Stimulated activated memory B cell treated with anti-CD40 and anti-IgM and Interleukin-4, amounts not matched to agents 10 μg/mL and 1 μg/mL and 100 μg/mL, for 72 hours (primary cell): ENCODE results near the gene LHPP.

Experiments
- ATAC-seq: fragments of 150-1000 bp; cut with Tn5 transposase; 2 replicates; pipeline ENCODE4 v1.10.0; 2021
- H3K27ac Mint-ChIP-seq: one replicate; pipeline ENCODE4 v1.8.0; 2022; ENCODE audit warnings: mild to moderate bottlenecking, mixed read lengths
- H3K27me3 Mint-ChIP-seq: one replicate; pipeline ENCODE4 v1.8.0; 2022; ENCODE audit warnings: mixed read lengths
- H3K36me3 Mint-ChIP-seq: one replicate; pipeline ENCODE4 v1.8.0; 2022; ENCODE audit warnings: mixed read lengths
- H3K4me1 Mint-ChIP-seq: one replicate; pipeline ENCODE4 v1.8.0; 2022; ENCODE audit warnings: mixed read lengths
- H3K4me3 Mint-ChIP-seq: one replicate; pipeline ENCODE4 v1.8.0; 2022; ENCODE audit warnings: mild to moderate bottlenecking, moderate library complexity, mixed read lengths
- H3K9me3 Mint-ChIP-seq: one replicate; pipeline ENCODE4 v1.8.0; 2022; ENCODE audit warnings: mixed read lengths

Gene LHPP

GRCh38 chr10:124595143-124595883, 133.7 kb downstream of the LHPP start:
- H3K4me3 Mint-ChIP-seq: no peak overlapping the region
- H3K27me3 Mint-ChIP-seq: no peaks in the 10 kb centered on the region
- H3K4me1 Mint-ChIP-seq: peaks cover 59% of the 10 kb centered on the region
- H3K36me3 Mint-ChIP-seq: peaks cover 10% of the 10 kb centered on the region
- no peak for ATAC-seq
- H3K9me3 Mint-ChIP-seq: peaks cover 10% of the 10 kb centered on the region
- H3K27ac Mint-ChIP-seq: peak overlapping the region; percentile 6

GRCh38 chr10:124596116-124596785, 134.6 kb downstream of the LHPP start:
- peaks cover 10% of the 10 kb centered on the region for H3K9me3 Mint-ChIP-seq
- H3K27ac Mint-ChIP-seq: peak overlapping the region; percentile 97
- no peak for ATAC-seq
- no peaks in the 10 kb centered on the region for H3K27me3 Mint-ChIP-seq
- no peak overlapping the region for H3K4me3 Mint-ChIP-seq
- peaks cover 68% of the 10 kb centered on the region for H3K4me1 Mint-ChIP-seq
- H3K36me3 Mint-ChIP-seq: peaks cover 10% of the 10 kb centered on the region

GRCh38 chr10:124596962-124597845, 135.6 kb downstream of the LHPP start:
- ATAC-seq: no peak
- Mint-ChIP-seq H3K9me3 (peaks cover 6% of the 10 kb centered on the region), H3K36me3 (peaks cover 10% of the 10 kb centered on the region), H3K4me3 (no peak overlapping the region), H3K27ac (peak overlapping the region; percentile 97), H3K27me3 (no peaks in the 10 kb centered on the region), H3K4me1 (peaks cover 70% of the 10 kb centered on the region)

GRCh38 chr10:124597846-124598165, 136.2 kb downstream of the LHPP start:
- H3K4me3 Mint-ChIP-seq: no peak overlapping the region
- peak overlapping the region; percentile 97 for H3K27ac Mint-ChIP-seq
- ATAC-seq: no peak
- H3K9me3 Mint-ChIP-seq: peaks cover 6% of the 10 kb centered on the region
- peaks cover 70% of the 10 kb centered on the region for H3K4me1 Mint-ChIP-seq
- H3K27me3 Mint-ChIP-seq: no peaks in the 10 kb centered on the region
- peaks cover 10% of the 10 kb centered on the region for H3K36me3 Mint-ChIP-seq

- no peak for ATAC-seq
- H3K9me3 Mint-ChIP-seq: peaks cover 6% of the 10 kb centered on the region
- H3K27ac Mint-ChIP-seq: peak overlapping the region; percentile 97
- no peaks in the 10 kb centered on the region for H3K27me3 Mint-ChIP-seq
- H3K4me1 Mint-ChIP-seq: peaks cover 71% of the 10 kb centered on the region
- H3K4me3 Mint-ChIP-seq: no peak overlapping the region
- H3K36me3 Mint-ChIP-seq: peaks cover 10% of the 10 kb centered on the region
These were observed 136.6 kb downstream of the LHPP start for GRCh38 chr10:124598196-124598595.

- peak overlapping the region; percentile 97 for H3K27ac Mint-ChIP-seq
- peaks cover 6% of the 10 kb centered on the region for H3K9me3 Mint-ChIP-seq
- ATAC-seq: no peak
- peaks cover 10% of the 10 kb centered on the region for H3K36me3 Mint-ChIP-seq
- H3K4me1 Mint-ChIP-seq: peaks cover 75% of the 10 kb centered on the region
- H3K27me3 Mint-ChIP-seq: no peaks in the 10 kb centered on the region
- no peak overlapping the region for H3K4me3 Mint-ChIP-seq
These were observed 137.4 kb downstream of the LHPP start for GRCh38 chr10:124598773-124599587.

GRCh38 chr10:124599588-124600050, 138.0 kb downstream of the LHPP start:
- Mint-ChIP-seq H3K4me3 (no peak overlapping the region), H3K9me3 (peaks cover 6% of the 10 kb centered on the region), H3K27ac (peak overlapping the region; percentile 97), H3K4me1 (peaks cover 81% of the 10 kb centered on the region), H3K27me3 (no peaks in the 10 kb centered on the region), H3K36me3 (peaks cover 10% of the 10 kb centered on the region)
- ATAC-seq: no peak

GRCh38 chr10:124600051-124600880, 138.6 kb downstream of the LHPP start:
- Mint-ChIP-seq H3K9me3 (peaks cover 6% of the 10 kb centered on the region), H3K27ac (peak overlapping the region; percentile 97), H3K4me1 (peaks cover 87% of the 10 kb centered on the region), H3K36me3 (peaks cover 10% of the 10 kb centered on the region), H3K27me3 (no peaks in the 10 kb centered on the region), H3K4me3 (no peak overlapping the region)
- ATAC-seq: no peak

GRCh38 chr10:124601016-124601415, 139.4 kb downstream of the LHPP start:
- peak; percentile 34 for ATAC-seq
- H3K4me1 Mint-ChIP-seq: peaks cover 86% of the 10 kb centered on the region
- H3K36me3 Mint-ChIP-seq: peaks cover 10% of the 10 kb centered on the region

GRCh38 chr10:124601431-124602120, 140.0 kb downstream of the LHPP start:
- Mint-ChIP-seq H3K4me3 (peak overlapping the region; percentile 67), H3K27ac (peak overlapping the region; percentile 97)
- peak; percentile 93 for ATAC-seq

More at GRCh38 chr10:124601016-124601415, 139.4 kb downstream of the LHPP start:
- peak overlapping the region; percentile 67 for H3K4me3 Mint-ChIP-seq
- peaks cover 6% of the 10 kb centered on the region for H3K9me3 Mint-ChIP-seq
- H3K27me3 Mint-ChIP-seq: no peaks in the 10 kb centered on the region
- peak overlapping the region; percentile 97 for H3K27ac Mint-ChIP-seq

GRCh38 chr10:124602121-124602561, 140.5 kb downstream of the LHPP start:
- H3K4me3 Mint-ChIP-seq: peak overlapping the region; percentile 67
- no peaks in the 10 kb centered on the region for H3K27me3 Mint-ChIP-seq
- peaks cover 88% of the 10 kb centered on the region for H3K4me1 Mint-ChIP-seq
- H3K9me3 Mint-ChIP-seq: peaks cover 6% of the 10 kb centered on the region
- no peak for ATAC-seq
- H3K27ac Mint-ChIP-seq: peak overlapping the region; percentile 97
- peaks cover 10% of the 10 kb centered on the region for H3K36me3 Mint-ChIP-seq

More at GRCh38 chr10:124601431-124602120, 140.0 kb downstream of the LHPP start:
- Mint-ChIP-seq H3K4me1 (peaks cover 82% of the 10 kb centered on the region), H3K36me3 (peaks cover 10% of the 10 kb centered on the region), H3K9me3 (peaks cover 6% of the 10 kb centered on the region), H3K27me3 (no peaks in the 10 kb centered on the region)

- H3K36me3 Mint-ChIP-seq: peaks cover 10% of the 10 kb centered on the region
- no peaks in the 10 kb centered on the region for H3K27me3 Mint-ChIP-seq
- peaks cover 6% of the 10 kb centered on the region for H3K9me3 Mint-ChIP-seq
- H3K4me3 Mint-ChIP-seq: no peak overlapping the region
- no peak for ATAC-seq
- peaks cover 89% of the 10 kb centered on the region for H3K4me1 Mint-ChIP-seq
- peak overlapping the region; percentile 97 for H3K27ac Mint-ChIP-seq
These were observed 141.2 kb downstream of the LHPP start for GRCh38 chr10:124602646-124603365.
